H9 (cell line): Measurements from ENCODE around the gene MSL1. TPM values are rescaled to one million over a fixed set of nuclear protein-coding genes. Genes with fewer than 3 reads are reported as not detected.

Source experiments
- DNase-seq: peaks from one replicate; pipeline ENCODE4 v3.0.0-alpha.2; 2017
- H2AFZ ChIP-seq: one replicate; pipeline ENCODE4 v1.6.1; 2013; ENCODE audit warnings: mild to moderate bottlenecking, low read length, control low read depth, moderate library complexity
- H2AK5ac ChIP-seq: 2 replicates; pipeline ENCODE4 v1.6.1; 2013; ENCODE audit warnings: low read length, control low read depth, mixed read lengths; ENCODE audit not compliant: insufficient read length
- H2BK120ac ChIP-seq: one replicate; pipeline ENCODE4 v1.6.1; 2013; ENCODE audit warnings: low read depth, mild to moderate bottlenecking, low read length, control low read depth, inconsistent platforms; ENCODE audit not compliant: poor library complexity, severe bottlenecking
- H2BK12ac ChIP-seq: 2 replicates; pipeline ENCODE4 v1.6.1; 2013; ENCODE audit warnings: low read length, control low read depth, mixed read lengths, low read depth; ENCODE audit not compliant: insufficient read length
- H2BK15ac ChIP-seq: 2 replicates; pipeline ENCODE4 v1.6.1; 2013; ENCODE audit warnings: low read depth, low read length, control low read depth
- H2BK20ac ChIP-seq: one replicate; pipeline ENCODE4 v1.6.1; 2013; ENCODE audit warnings: low read depth, mild to moderate bottlenecking, low read length, control low read depth, inconsistent platforms; ENCODE audit not compliant: poor library complexity, severe bottlenecking
- H2BK5ac ChIP-seq: 2 replicates; pipeline ENCODE4 v1.6.1; 2013; ENCODE audit warnings: low read length, control low read depth, mixed read lengths; ENCODE audit not compliant: insufficient read length
- H3K14ac ChIP-seq: 2 replicates; pipeline ENCODE4 v1.6.1; 2013; ENCODE audit warnings: low read length, control low read depth; ENCODE audit not compliant: insufficient read depth
- H3K18ac ChIP-seq: 2 replicates; pipeline ENCODE4 v1.6.1; 2013; ENCODE audit warnings: low read depth, mild to moderate bottlenecking, mixed read lengths, low read length, control low read depth; ENCODE audit not compliant: insufficient read length
- H3K23ac ChIP-seq: 2 replicates; pipeline ENCODE4 v1.6.1; 2013; ENCODE audit warnings: low read length, control low read depth, mixed read lengths, low read depth; ENCODE audit not compliant: insufficient read length
- H3K23me2 ChIP-seq: 2 replicates; pipeline ENCODE4 v1.6.1; 2013; ENCODE audit warnings: low read depth, mild to moderate bottlenecking, mixed read lengths, low read length, control low read depth; ENCODE audit not compliant: insufficient read length, poor library complexity, severe bottlenecking
- H3K27ac ChIP-seq: 2 replicates; pipeline ENCODE4 v1.5.1; 2013; ENCODE audit warnings: low read length, control low read depth, mixed read lengths, low read depth; ENCODE audit not compliant: insufficient read length
- H3K27me3 ChIP-seq: 2 replicates; pipeline ENCODE4 v1.6.1; 2013; ENCODE audit warnings: low read length, control low read depth, inconsistent platforms; ENCODE audit not compliant: insufficient read depth
- H3K4ac ChIP-seq: 2 replicates; pipeline ENCODE4 v1.6.1; 2013; ENCODE audit warnings: low read depth, mild to moderate bottlenecking, control low read depth, inconsistent platforms, low read length, moderate library complexity
- H3K4me1 ChIP-seq: 2 replicates; pipeline ENCODE4 v1.6.1; 2013; ENCODE audit warnings: low read length, control low read depth, inconsistent platforms; ENCODE audit not compliant: insufficient read depth
- H3K4me2 ChIP-seq: 2 replicates; pipeline ENCODE4 v1.6.1; 2013; ENCODE audit warnings: low read length, control low read depth, mixed read lengths; ENCODE audit not compliant: insufficient read length, insufficient read depth
- H3K56ac ChIP-seq: 2 replicates; pipeline ENCODE4 v1.6.1; 2013; ENCODE audit warnings: low read depth, mild to moderate bottlenecking, mixed read lengths, low read length, control low read depth; ENCODE audit not compliant: insufficient read length
- H3K79me1 ChIP-seq: 2 replicates; pipeline ENCODE4 v1.6.1; 2013; ENCODE audit warnings: low read depth, mild to moderate bottlenecking, moderate library complexity, low read length, control low read depth, inconsistent platforms; ENCODE audit not compliant: insufficient read depth, poor library complexity, severe bottlenecking
- H3K79me2 ChIP-seq: 2 replicates; pipeline ENCODE4 v1.6.1; 2013; ENCODE audit warnings: low read length, control low read depth, inconsistent platforms; ENCODE audit not compliant: insufficient read depth
- H3K9ac ChIP-seq: 2 replicates; pipeline ENCODE4 v1.6.1; 2013; ENCODE audit warnings: low read length, control low read depth, mixed read lengths; ENCODE audit not compliant: insufficient read length; ENCODE audit errors: extremely low read depth
- H3K9me3 ChIP-seq: one replicate; pipeline ENCODE4 v1.6.1; 2013; ENCODE audit warnings: low read depth, low read length, inconsistent platforms; ENCODE audit not compliant: control insufficient read depth
- H3T11ph ChIP-seq: one replicate; pipeline ENCODE4 v1.6.1; 2013; ENCODE audit warnings: mild to moderate bottlenecking, low read length, control low read depth, inconsistent platforms
- H4K20me1 ChIP-seq: one replicate; pipeline ENCODE4 v1.6.1; 2013; ENCODE audit not compliant: control insufficient read depth, insufficient read length, insufficient read depth
- H4K5ac ChIP-seq: 2 replicates; pipeline ENCODE4 v1.6.1; 2013; ENCODE audit warnings: low read depth, mild to moderate bottlenecking, mixed read lengths, low read length, control low read depth; ENCODE audit not compliant: insufficient read length
- H4K8ac ChIP-seq: replicated peaks from 2 replicates; pipeline ENCODE4 v1.6.1; 2013; ENCODE audit warnings: low read length, control low read depth, mixed read lengths, low read depth; ENCODE audit not compliant: insufficient read length
- H4K91ac ChIP-seq: 2 replicates; pipeline ENCODE4 v1.6.1; 2013; ENCODE audit warnings: low read depth, mild to moderate bottlenecking, moderate library complexity, mixed read lengths, low read length, control low read depth; ENCODE audit not compliant: insufficient read length
- H3K27ac Mint-ChIP-seq, 3 experiments: 2 replicates in 2 of 3; 3 replicates in 1 of 3; pipeline ENCODE4 v1.8.0; 2020 to 2021; ENCODE audit warnings: mixed read lengths in 3 of 3, mild to moderate bottlenecking in 1 of 3, moderate library complexity in 1 of 3
- H3K27me3 Mint-ChIP-seq: 2 replicates; pipeline ENCODE4 v1.8.0; 2021; ENCODE audit warnings: low read depth, mild to moderate bottlenecking, moderate library complexity, mixed read lengths
- H3K36me3 Mint-ChIP-seq, 3 experiments: 2 replicates in 2 of 3; 3 replicates in 1 of 3; pipeline ENCODE4 v1.8.0; 2020 to 2021; ENCODE audit warnings: low read depth in 3 of 3, mixed read lengths in 3 of 3; ENCODE audit not compliant: insufficient read depth in 1 of 3
- H3K4me1 Mint-ChIP-seq, 2 experiments: 2 replicates each; pipeline ENCODE4 v1.8.0; 2020; ENCODE audit warnings: mixed read lengths in 2 of 2
- H3K4me3 Mint-ChIP-seq, 2 experiments: 2 replicates in 1 of 2; 3 replicates in 1 of 2; pipeline ENCODE4 v1.8.0; 2020 to 2021; ENCODE audit warnings: mild to moderate bottlenecking in 2 of 2, mixed read lengths in 2 of 2, moderate library complexity in 1 of 2
- H3K9me3 Mint-ChIP-seq, 2 experiments: 2 replicates in 1 of 2; 3 replicates in 1 of 2; pipeline ENCODE4 v1.8.0; 2020; ENCODE audit warnings: mild to moderate bottlenecking in 2 of 2, mixed read lengths in 2 of 2, moderate library complexity in 1 of 2
- CTCF ChIP-seq: fragments of 200-600 bp; sonication (generic); conservative IDR thresholded peaks from 3 replicates; pipeline ENCODE4 v1.8.0; 2021; ENCODE audit warnings: antibody characterized with exemption, mild to moderate bottlenecking
- WGBS: extraction: QIAGEN DNeasy Blood & Tissue Kit; methylation state at CpG from one replicate; pipeline ENCODE4 v1.1.7; 2013; ENCODE audit warnings: missing lambda C conversion rate, low lambda C conversion rate, mixed read lengths; ENCODE audit not compliant: insufficient read length; ENCODE audit errors: extremely low coverage; 5-methylcytosine and 5-hydroxymethylcytosine counted together
- total RNA-seq: library from RNA; stranded (reverse); gene quantifications from 2 replicates; pipeline ENCODE4 v1.2.1, GENCODE V29; 2021

MSL1 gene
- total RNA-seq, 1 experiment from 2014 or later, result 105 TPM

GRCh38 chr17:40072735-40073346 lies 48.9 kb upstream of the MSL1 start:
- Mint-ChIP-seq H3K36me3 (peaks cover 0 to 5% (median 4%) of the 10 kb centered on the region in 3 experiments; a peak in 3 of 7 replicates), H3K4me1 (peaks cover 57 to 77% of the 10 kb centered on the region in 2 experiments), H3K27ac (no peak overlapping the region; a peak in 1 of 7 replicates), H3K9me3 (no peaks in the 10 kb centered on the region), H3K27me3 (peaks cover 2% of the 10 kb centered on the region; the same call in 1 of the 2 replicates), H3K4me3 (no peak overlapping the region)
- H3K56ac ChIP-seq, result no peak overlapping the region
- DNase-seq, result peak; percentile 33
- no peak overlapping the region for H3K4me2 ChIP-seq
- H3T11ph ChIP-seq, result no peak overlapping the region
- no peak for TF ChIP-seq CTCF
- no peak overlapping the region for H2AFZ ChIP-seq
- no CpG with 5 or more reads among the region's 8 CpGs for WGBS
- H3K4me1 ChIP-seq, result peaks cover 24% of the 10 kb centered on the region
- no peak overlapping the region for H2BK12ac ChIP-seq
- no peak overlapping the region for H2BK20ac ChIP-seq
- no peak overlapping the region for H3K14ac ChIP-seq
- H4K5ac ChIP-seq, result no peak overlapping the region
- no peak overlapping the region for H3K18ac ChIP-seq
- no peak overlapping the region for H3K4ac ChIP-seq
- no peak overlapping the region for H2BK120ac ChIP-seq
- H3K79me2 ChIP-seq, result no peaks in the 10 kb centered on the region
- no peaks in the 10 kb centered on the region for H3K79me1 ChIP-seq
- no peak overlapping the region for H3K27ac ChIP-seq
- no peaks in the 10 kb centered on the region for H3K27me3 ChIP-seq
- no peak overlapping the region for H2AK5ac ChIP-seq
- H4K20me1 ChIP-seq, result peaks cover 3% of the 10 kb centered on the region
- no peak overlapping the region for H3K23ac ChIP-seq
- H3K9me3 ChIP-seq, result no peaks in the 10 kb centered on the region
- H3K23me2 ChIP-seq, result peaks cover 6% of the 10 kb centered on the region
- no peak overlapping the region for H4K8ac ChIP-seq
- no peak overlapping the region for H2BK5ac ChIP-seq
- H2BK15ac ChIP-seq, result no peak overlapping the region
- no peak overlapping the region for H3K9ac ChIP-seq
- H4K91ac ChIP-seq, result no peak overlapping the region
